ENCODE measurements around the gene GMDS. TPM values are rescaled to one million over a fixed set of nuclear protein-coding genes. Genes with fewer than 3 reads are reported as not detected.

GMDS gene
- total and polyA plus RNA-seq, 2 donors (not counting 1 experiment from before 2014, with no cell fraction given): 12.7 to 34.5 TPM

DNA sequence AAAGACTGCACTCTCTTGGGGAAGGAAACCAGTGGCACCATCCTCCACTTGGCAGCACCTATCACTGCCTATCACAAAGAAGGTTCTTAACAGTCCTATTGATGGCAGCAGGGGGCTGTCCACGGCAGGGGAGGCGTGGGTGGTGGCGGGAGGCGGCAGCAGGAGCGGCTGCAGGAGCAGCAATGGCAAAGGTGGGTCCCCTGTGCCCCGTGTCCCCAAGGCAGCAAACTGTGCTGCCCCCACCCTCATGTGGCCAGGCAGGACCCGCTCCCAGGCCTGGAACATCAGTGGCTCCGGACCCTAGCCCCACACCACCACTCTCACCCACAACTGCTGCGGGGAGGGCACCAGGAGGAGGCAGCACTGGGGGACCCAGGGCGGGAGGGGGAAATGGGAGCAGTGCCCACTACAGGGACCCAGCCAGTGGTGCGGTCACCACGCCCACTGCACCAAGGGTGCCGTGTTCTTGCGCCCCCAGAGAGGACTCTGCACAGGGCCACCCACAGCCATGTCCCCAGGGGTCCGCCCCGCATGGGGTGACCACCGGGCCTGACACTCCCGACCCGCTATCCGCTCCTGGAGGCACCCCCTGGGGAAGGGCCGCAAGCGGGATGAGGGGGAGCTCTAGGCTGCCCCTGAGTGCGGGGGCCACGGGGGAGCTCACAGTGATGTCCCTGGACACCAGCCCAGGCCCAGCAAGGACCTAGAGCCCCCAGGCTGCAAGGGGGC, 54.6 kb downstream of the GMDS start:
- Histone ChIP-seq H2AFZ (ENCODE audit: low read length) (no peak overlapping the region), H3K27me3 (ENCODE audit: control insufficient read depth, insufficient read depth, low read length) (no peaks in the 10 kb centered on the region), H3K36me3 (ENCODE audit: control insufficient read depth, insufficient read depth, low read length) (no peaks in the 10 kb centered on the region), H3K27ac (ENCODE audit: insufficient read depth, low read length) (no peak overlapping the region), H3K4me3 (replicated peaks in 1 of 4; ENCODE audit: control extremely low read depth in 1 of 4, insufficient read depth in 1 of 4, low read depth in 3 of 4, low read length in 4 of 4) (no peak overlapping the region), H3K4me1 (ENCODE audit: control insufficient read depth, extremely low read depth, insufficient read depth, low read length) (no peaks in the 10 kb centered on the region), H4K20me1 (ENCODE audit: control insufficient read depth, extremely low read depth, insufficient read depth, low read length) (no peaks in the 10 kb centered on the region), H3K79me2 (ENCODE audit: control insufficient read depth, insufficient read depth, low read length) (no peaks in the 10 kb centered on the region), H3K9me3 (ENCODE audit: control insufficient read depth, insufficient read depth, low read depth, low read length) (no peaks in the 10 kb centered on the region), H3K9ac (ENCODE audit: insufficient read depth, low read length) (no peak overlapping the region), H3K4me2 (ENCODE audit: extremely low read depth, insufficient read depth, low read length) (no peak overlapping the region)
- no peak for TF ChIP-seq EZH2 (IDR thresholded peaks at IDR 0.05; ENCODE audit: low read length, missing control alignments)
- TF ChIP-seq, protein P1, sequence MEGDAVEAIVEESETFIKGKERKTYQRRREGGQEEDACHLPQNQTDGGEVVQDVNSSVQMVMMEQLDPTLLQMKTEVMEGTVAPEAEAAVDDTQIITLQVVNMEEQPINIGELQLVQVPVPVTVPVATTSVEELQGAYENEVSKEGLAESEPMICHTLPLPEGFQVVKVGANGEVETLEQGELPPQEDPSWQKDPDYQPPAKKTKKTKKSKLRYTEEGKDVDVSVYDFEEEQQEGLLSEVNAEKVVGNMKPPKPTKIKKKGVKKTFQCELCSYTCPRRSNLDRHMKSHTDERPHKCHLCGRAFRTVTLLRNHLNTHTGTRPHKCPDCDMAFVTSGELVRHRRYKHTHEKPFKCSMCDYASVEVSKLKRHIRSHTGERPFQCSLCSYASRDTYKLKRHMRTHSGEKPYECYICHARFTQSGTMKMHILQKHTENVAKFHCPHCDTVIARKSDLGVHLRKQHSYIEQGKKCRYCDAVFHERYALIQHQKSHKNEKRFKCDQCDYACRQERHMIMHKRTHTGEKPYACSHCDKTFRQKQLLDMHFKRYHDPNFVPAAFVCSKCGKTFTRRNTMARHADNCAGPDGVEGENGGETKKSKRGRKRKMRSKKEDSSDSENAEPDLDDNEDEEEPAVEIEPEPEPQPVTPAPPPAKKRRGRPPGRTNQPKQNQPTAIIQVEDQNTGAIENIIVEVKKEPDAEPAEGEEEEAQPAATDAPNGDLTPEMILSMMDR (conservative IDR thresholded peaks at IDR 0.05 in 1 of 2, IDR thresholded peaks at IDR 0.05 in 1 of 2; ENCODE audit: low read depth in 1 of 2, low read length in 2 of 2): no peak
- DNase-seq (ENCODE audit: low read depth in 2 of 2): no peak

DNA sequence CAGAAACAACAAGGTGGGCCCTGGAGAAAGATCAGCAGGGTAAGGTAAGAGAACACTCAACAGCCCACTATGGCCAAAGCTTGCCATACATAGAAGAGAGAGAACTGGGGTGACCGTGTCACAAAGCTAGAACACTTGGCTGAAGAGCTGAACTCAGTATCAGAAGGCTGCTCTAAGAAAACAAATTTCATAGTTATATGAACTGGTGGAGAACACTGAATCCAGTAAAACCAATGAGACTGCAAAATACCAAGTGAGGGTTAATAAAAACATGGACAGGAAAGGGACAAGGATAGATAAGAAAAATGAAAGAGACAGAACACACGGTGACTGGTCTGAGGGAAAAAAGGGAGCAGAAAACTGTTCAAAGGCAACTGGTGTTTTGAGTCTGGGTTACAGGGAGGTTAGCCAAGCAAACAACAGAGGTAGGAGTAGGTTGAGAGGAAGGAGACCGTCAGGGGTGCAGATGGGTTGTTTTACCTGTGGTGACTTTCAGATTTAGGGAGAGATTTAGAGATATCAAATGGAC, 56.5 kb downstream of the GMDS start:
- Histone ChIP-seq H3K36me3 (ENCODE audit: control insufficient read depth, insufficient read depth, low read length) (no peaks in the 10 kb centered on the region), H3K9me3 (ENCODE audit: control insufficient read depth, insufficient read depth, low read depth, low read length) (no peaks in the 10 kb centered on the region), H2AFZ (ENCODE audit: low read length) (no peak overlapping the region), H4K20me1 (ENCODE audit: control insufficient read depth, extremely low read depth, insufficient read depth, low read length) (no peaks in the 10 kb centered on the region), H3K9ac (ENCODE audit: insufficient read depth, low read length) (no peak overlapping the region), H3K4me3 (replicated peaks in 1 of 4; ENCODE audit: control extremely low read depth in 1 of 4, insufficient read depth in 1 of 4, low read depth in 3 of 4, low read length in 4 of 4) (no peak overlapping the region), H3K4me2 (ENCODE audit: extremely low read depth, insufficient read depth, low read length) (no peak overlapping the region), H3K79me2 (ENCODE audit: control insufficient read depth, insufficient read depth, low read length) (no peaks in the 10 kb centered on the region), H3K27ac (ENCODE audit: insufficient read depth, low read length) (no peak overlapping the region), H3K27me3 (ENCODE audit: control insufficient read depth, insufficient read depth, low read length) (no peaks in the 10 kb centered on the region), H3K4me1 (ENCODE audit: control insufficient read depth, extremely low read depth, insufficient read depth, low read length) (no peaks in the 10 kb centered on the region)
- TF ChIP-seq EZH2 (IDR thresholded peaks at IDR 0.05; ENCODE audit: low read length, missing control alignments): no peak
- TF ChIP-seq, protein P1 (conservative IDR thresholded peaks at IDR 0.05 in 1 of 2, IDR thresholded peaks at IDR 0.05 in 1 of 2; ENCODE audit: low read depth in 1 of 2, low read length in 2 of 2): no peak
- DNase-seq (ENCODE audit: low read depth in 2 of 2): no peak

DNA sequence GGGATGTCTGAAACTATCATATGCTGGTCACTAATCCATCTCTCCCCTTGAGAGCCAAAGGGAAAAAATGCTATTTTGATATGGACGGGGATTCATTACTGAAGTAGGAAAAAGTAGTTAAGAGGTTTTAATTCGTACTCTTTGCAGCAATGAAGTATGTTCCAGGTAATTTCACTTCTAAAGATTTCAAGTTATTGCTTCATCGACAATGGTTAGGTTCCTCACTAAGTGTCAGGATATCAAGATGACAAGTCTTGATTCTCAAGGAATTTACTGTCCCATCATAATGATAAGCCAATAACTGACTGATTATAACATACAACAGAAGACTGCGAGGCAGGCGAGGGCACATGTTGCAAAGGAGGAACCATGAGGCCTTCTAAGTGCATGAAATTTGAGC, 57.0 kb downstream of the GMDS start:
- no peaks in the 10 kb centered on the region for H3K79me2 ChIP-seq (ENCODE audit: control insufficient read depth, insufficient read depth, low read length)
- no peaks in the 10 kb centered on the region for H4K20me1 ChIP-seq (ENCODE audit: control insufficient read depth, extremely low read depth, insufficient read depth, low read length)
- no peak overlapping the region for H3K4me3 ChIP-seq (replicated peaks in 1 of 4; ENCODE audit: control extremely low read depth in 1 of 4, insufficient read depth in 1 of 4, low read depth in 3 of 4, low read length in 4 of 4)
- no peak overlapping the region for H2AFZ ChIP-seq (ENCODE audit: low read length)
- H3K9me3 ChIP-seq (ENCODE audit: control insufficient read depth, insufficient read depth, low read depth, low read length): no peaks in the 10 kb centered on the region
- TF ChIP-seq, protein P1 (conservative IDR thresholded peaks at IDR 0.05 in 1 of 2, IDR thresholded peaks at IDR 0.05 in 1 of 2; ENCODE audit: low read depth in 1 of 2, low read length in 2 of 2): no peak
- no peak for TF ChIP-seq EZH2 (IDR thresholded peaks at IDR 0.05; ENCODE audit: low read length, missing control alignments)
- H3K9ac ChIP-seq (ENCODE audit: insufficient read depth, low read length): no peak overlapping the region
- DNase-seq (ENCODE audit: low read depth in 2 of 2): no peak
- H3K27me3 ChIP-seq (ENCODE audit: control insufficient read depth, insufficient read depth, low read length): no peaks in the 10 kb centered on the region
- H3K4me2 ChIP-seq (ENCODE audit: extremely low read depth, insufficient read depth, low read length): no peak overlapping the region
- no peaks in the 10 kb centered on the region for H3K36me3 ChIP-seq (ENCODE audit: control insufficient read depth, insufficient read depth, low read length)
- H3K27ac ChIP-seq (ENCODE audit: insufficient read depth, low read length): no peak overlapping the region
- H3K4me1 ChIP-seq (ENCODE audit: control insufficient read depth, extremely low read depth, insufficient read depth, low read length): no peaks in the 10 kb centered on the region

Measured in fibroblast of lung (primary cell).